H1 (cell line): ENCODE data around the gene C2orf78. TPM values are rescaled to one million over a fixed set of nuclear protein-coding genes. Genes with fewer than 3 reads are reported as not detected.

Experiments
- CTCF ChIA-PET: fragments of 300-600 bp; sonication (Branson Sonifier 250); formaldehyde crosslinking; loops from one replicate; lab custom pipeline; 2021; ENCODE audit not compliant: partially characterized antibody; lab: Charles Lee
- POLR2A ChIA-PET: fragments of 300-600 bp; sonication (Branson Sonifier 250); formaldehyde crosslinking; loops from one replicate; lab custom pipeline; 2021; ENCODE audit warnings: inconsistent platforms; ENCODE audit not compliant: partially characterized antibody; lab: Charles Lee
- DNase-seq, 2 experiments: peaks; one replicate each; pipeline versions ENCODE4 v3.0.0 to v3.0.0-alpha.2; 2010 to 2022; ENCODE audit warnings: low spot score in 2 of 2, low read depth in 1 of 2, mixed read lengths in 1 of 2
- FAIRE-seq: peaks from 2 replicates; lab custom pipeline; 2011; peaks lifted over from hg19 to GRCh38; lab: Jason Lieb, UNC
- H2AFZ ChIP-seq: 2 replicates; pipeline ENCODE4 v1.8.1; 2012; ENCODE audit warnings: low read length, inconsistent platforms
- H2AK5ac ChIP-seq: 2 replicates; pipeline ENCODE4 v1.6.1; 2013; ENCODE audit warnings: low read depth, low read length
- H2BK120ac ChIP-seq: replicated peaks from 2 replicates; pipeline ENCODE3; 2013; ENCODE audit warnings: low read depth, low read length, inconsistent platforms
- H2BK12ac ChIP-seq: 2 replicates; pipeline ENCODE4 v1.6.1; 2013; ENCODE audit warnings: low read depth, low read length
- H2BK15ac ChIP-seq: 2 replicates; pipeline ENCODE4 v1.6.1; 2013; ENCODE audit warnings: low read length
- H2BK20ac ChIP-seq: 2 replicates; pipeline ENCODE4 v1.6.1; 2013; ENCODE audit warnings: low read length
- H2BK5ac ChIP-seq: 2 replicates; pipeline ENCODE4 v1.6.1; 2013; ENCODE audit warnings: low read depth, low read length
- H3K14ac ChIP-seq: 2 replicates; pipeline ENCODE4 v1.6.1; 2013; ENCODE audit warnings: inconsistent platforms; ENCODE audit not compliant: insufficient read length
- H3K18ac ChIP-seq: 2 replicates; pipeline ENCODE4 v1.6.1; 2013; ENCODE audit warnings: low read length; ENCODE audit errors: extremely low read depth
- H3K23ac ChIP-seq: 2 replicates; pipeline ENCODE4 v1.6.1; 2013; ENCODE audit warnings: inconsistent platforms; ENCODE audit not compliant: insufficient read length
- H3K23me2 ChIP-seq: 2 replicates; pipeline ENCODE4 v1.6.1; 2013; ENCODE audit warnings: low read depth, low read length
- H3K27ac ChIP-seq: 2 replicates; pipeline ENCODE4 v1.6.1; 2011; ENCODE audit warnings: low read depth, low read length, inconsistent platforms
- H3K27me3 ChIP-seq, 4 experiments: replicated peaks in 1 of 4; 1 replicate in 1 of 4; 2 replicates in 3 of 4; pipeline versions ENCODE4 v1.6.1 to v1.8.1; 2011 to 2013; ENCODE audit warnings: low read length in 3 of 4, mild to moderate bottlenecking in 3 of 4, inconsistent platforms in 2 of 4, mixed read lengths in 2 of 4, moderate library complexity in 1 of 4; ENCODE audit not compliant: control insufficient read depth in 3 of 4, insufficient read depth in 3 of 4; ENCODE audit errors: extremely low read depth in 1 of 4
- H3K36me3 ChIP-seq, 4 experiments: 2 replicates each; pipeline versions ENCODE4 v1.6.1 to v1.8.1; 2011 to 2013; ENCODE audit warnings: mild to moderate bottlenecking in 4 of 4, low read length in 3 of 4, moderate library complexity in 2 of 4, control low read depth in 1 of 4, inconsistent platforms in 1 of 4; ENCODE audit not compliant: insufficient read depth in 4 of 4, control insufficient read depth in 2 of 4
- H3K4ac ChIP-seq: replicated peaks from 2 replicates; pipeline ENCODE3; 2013; ENCODE audit warnings: low read length, low read depth, mixed read lengths, inconsistent platforms; ENCODE audit not compliant: insufficient read length
- H3K4me1 ChIP-seq, 4 experiments: replicated peaks in 1 of 4; 1 replicate in 1 of 4; 2 replicates in 3 of 4; pipeline versions ENCODE4 v1.6.1 to v1.8.1; 2011 to 2013; ENCODE audit warnings: low read length in 3 of 4, inconsistent platforms in 2 of 4, mixed read lengths in 1 of 4; ENCODE audit not compliant: insufficient read depth in 4 of 4, control insufficient read depth in 3 of 4
- H3K4me2 ChIP-seq, 2 experiments: 2 replicates each; pipeline versions ENCODE4 v1.6.1 to v1.8.1; 2011 to 2013; ENCODE audit warnings: low read depth in 2 of 2, low read length in 2 of 2, control low read depth in 1 of 2, inconsistent platforms in 1 of 2, mild to moderate bottlenecking in 1 of 2; ENCODE audit not compliant: insufficient read depth in 1 of 2
- H3K4me3 ChIP-seq, 4 experiments: fragments of 200-600, 300-600 bp in 1 of 4; sonication (generic), shearing (Covaris generic), sonication (Bioruptor Twin) in 1 of 4; 2 replicates each; pipeline versions ENCODE4 v1.5.1 to v1.8.1; 2011 to 2016; ENCODE audit warnings: low read length in 4 of 4, low read depth in 3 of 4, control low read depth in 2 of 4, inconsistent platforms in 2 of 4, mild to moderate bottlenecking in 2 of 4, mixed read lengths in 1 of 4, moderate library complexity in 1 of 4; ENCODE audit not compliant: insufficient read depth in 2 of 4; ENCODE audit errors: extremely low read depth in 1 of 4
- H3K56ac ChIP-seq: replicated peaks from 2 replicates; pipeline ENCODE3; 2013; ENCODE audit warnings: low read depth, mild to moderate bottlenecking, mixed read lengths, low read length, inconsistent platforms; ENCODE audit not compliant: insufficient read length
- H3K79me1 ChIP-seq: 2 replicates; pipeline ENCODE4 v1.6.1; 2013; ENCODE audit warnings: low read depth, low read length, control low read depth
- H3K79me2 ChIP-seq, 2 experiments: 2 replicates each; pipeline versions ENCODE4 v1.6.1 to v1.8.1; 2012 to 2013; ENCODE audit warnings: low read length in 2 of 2, mild to moderate bottlenecking in 2 of 2, inconsistent platforms in 1 of 2; ENCODE audit not compliant: insufficient read depth in 2 of 2, control insufficient read depth in 1 of 2
- H3K9ac ChIP-seq, 4 experiments: replicated peaks in 1 of 4; 1 replicate in 1 of 4; 2 replicates in 3 of 4; pipeline versions ENCODE4 v1.6.1 to v1.8.1; 2011 to 2013; ENCODE audit warnings: low read depth in 3 of 4, low read length in 3 of 4, control low read depth in 2 of 4, mild to moderate bottlenecking in 2 of 4, moderate library complexity in 2 of 4, inconsistent platforms in 1 of 4; ENCODE audit errors: extremely low read depth in 1 of 4
- H3K9me3 ChIP-seq, 2 experiments: 2 replicates each; pipeline versions ENCODE4 v1.6.1 to v1.8.1; 2012 to 2013; ENCODE audit warnings: mild to moderate bottlenecking in 2 of 2, moderate library complexity in 2 of 2, control low read depth in 1 of 2, inconsistent platforms in 1 of 2, low read depth in 1 of 2, low read length in 1 of 2, mixed read lengths in 1 of 2; ENCODE audit not compliant: insufficient read depth in 2 of 2
- H4K20me1 ChIP-seq, 2 experiments: replicated peaks in 1 of 2; 2 replicates each; pipeline versions ENCODE3 to v1.8.1; 2011 to 2013; ENCODE audit warnings: inconsistent platforms in 2 of 2, low read length in 2 of 2, mild to moderate bottlenecking in 1 of 2; ENCODE audit not compliant: insufficient read depth in 2 of 2, control insufficient read depth in 1 of 2
- H4K5ac ChIP-seq: 2 replicates; pipeline ENCODE4 v1.6.1; 2013; ENCODE audit warnings: low read length, low read depth, mixed read lengths, inconsistent platforms; ENCODE audit not compliant: insufficient read length
- H4K8ac ChIP-seq: 2 replicates; pipeline ENCODE4 v1.8.0; 2013; ENCODE audit warnings: mild to moderate bottlenecking, moderate library complexity, low read length, inconsistent platforms; ENCODE audit not compliant: insufficient read depth; ENCODE audit errors: extremely low read depth
- H4K91ac ChIP-seq: replicated peaks from 2 replicates; pipeline ENCODE3; 2013; ENCODE audit warnings: low read length, mixed read lengths, inconsistent platforms; ENCODE audit not compliant: insufficient read length
- CTCF ChIP-seq, 3 experiments: IDR thresholded peaks; 1 replicate in 2 of 3; 2 replicates in 1 of 3; pipeline versions ENCODE4 v1.5.1 to v1.6.1; 2011; ENCODE audit warnings: low read length in 3 of 3, mild to moderate bottlenecking in 3 of 3, inconsistent platforms in 2 of 3, low read depth in 1 of 3, moderate library complexity in 1 of 3; ENCODE audit not compliant: insufficient read depth in 1 of 3; ENCODE audit errors: control extremely low read depth in 1 of 3
- EP300 ChIP-seq, 2 experiments: IDR thresholded peaks; 1 replicate in 1 of 2; 2 replicates in 1 of 2; pipeline ENCODE4 v1.6.1; 2011 to 2012; ENCODE audit warnings: low read depth in 2 of 2, low read length in 2 of 2, mild to moderate bottlenecking in 2 of 2, borderline replicate concordance in 1 of 2, inconsistent platforms in 1 of 2, moderate library complexity in 1 of 2
- RAD21 ChIP-seq, 2 experiments: IDR thresholded peaks in 1 of 2; conservative IDR thresholded peaks in 1 of 2; 2 replicates each; pipeline ENCODE4 v1.6.1; 2011; ENCODE audit warnings: low read depth in 2 of 2, low read length in 2 of 2, improper control_type of control experiment in 1 of 2, inconsistent platforms in 1 of 2, mild to moderate bottlenecking in 1 of 2, moderate library complexity in 1 of 2
- WGBS, 2 experiments: shearing (Covaris generic) in 1 of 2; methylation state at CpG; one replicate each; pipeline versions ENCODE4 v1.1.6 to v1.1.7; 2013 to 2015; ENCODE audit warnings: low lambda C conversion rate in 2 of 2, mixed read lengths in 2 of 2, inconsistent platforms in 1 of 2, low coverage in 1 of 2, missing lambda C conversion rate in 1 of 2; ENCODE audit not compliant: insufficient replicate concordance in 2 of 2, insufficient coverage in 1 of 2, insufficient read length in 1 of 2; ENCODE audit errors: extremely low coverage in 1 of 2, missing lambda C conversion rate in 1 of 2; 5-methylcytosine and 5-hydroxymethylcytosine counted together
- polyA plus RNA-seq, 7 experiments: library from polyadenylated mRNA; depleted of rRNA in 3 of 7; stranded (reverse) in 5 of 7; unstranded in 2 of 7; fragments of >200 nt in 5 of 7; fragments of 200-250 nt in 2 of 7; gene quantifications; 1 replicate in 5 of 7; 2 replicates in 1 of 7; 4 replicates in 1 of 7; pipeline versions ENCODE4 v1.2.1 to v1.2.3, GENCODE V29; 2011 to 2013; ENCODE audit warnings: missing spikeins in 2 of 7, mixed read lengths in 2 of 7
- total RNA-seq: library from RNA; stranded (reverse); fragmentation: NEBNext Ultra II Directional; extraction: Animal tissue kit (Norgen Biotek cat#: 25700); gene quantifications from 2 replicates; pipeline ENCODE4 v1.2.1, GENCODE V29; 2021
- TF ChIP-seq, protein P1 (sequence below): IDR thresholded peaks from 2 replicates; pipeline ENCODE4 v1.6.1; 2012; ENCODE audit warnings: inconsistent platforms

Gene C2orf78
- total and polyA plus RNA-seq, 2 of the 8 experiments (the other 6 are each of a cell fraction or from before 2014, with no cell fraction given) = 0.39 to 0.89 TPM

GRCh38 chr2:73827018-73827417 is 43.0 kb downstream of the C2orf78 start:
- TF ChIP-seq, protein P1, sequence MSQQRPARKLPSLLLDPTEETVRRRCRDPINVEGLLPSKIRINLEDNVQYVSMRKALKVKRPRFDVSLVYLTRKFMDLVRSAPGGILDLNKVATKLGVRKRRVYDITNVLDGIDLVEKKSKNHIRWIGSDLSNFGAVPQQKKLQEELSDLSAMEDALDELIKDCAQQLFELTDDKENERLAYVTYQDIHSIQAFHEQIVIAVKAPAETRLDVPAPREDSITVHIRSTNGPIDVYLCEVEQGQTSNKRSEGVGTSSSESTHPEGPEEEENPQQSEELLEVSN = no peak
- TF ChIP-seq CTCF (IDR thresholded peaks at IDR 0.05; ENCODE audit: control extremely low read depth in 1 of 3, insufficient read depth in 1 of 3, low read depth in 1 of 3, low read length in 3 of 3) (peak in 1 of 3 experiments; percentile 30; a peak in 1 of 4 replicates), EP300 (IDR thresholded peaks at IDR 0.05; ENCODE audit: borderline replicate concordance in 1 of 2, low read depth in 2 of 2, low read length in 2 of 2) (no peak), RAD21 (IDR thresholded peaks at IDR 0.05 in 1 of 2, conservative IDR thresholded peaks at IDR 0.05 in 1 of 2; ENCODE audit: low read depth in 2 of 2, low read length in 2 of 2) (0 out of 4 replicates have a peak, but pooled peaks of 1 of the 2 experiments have one; percentile 2)
- H4K20me1 ChIP-seq = no peaks in the 10 kb centered on the region
- H2BK15ac ChIP-seq = no peak overlapping the region
- no peak overlapping the region for H4K5ac ChIP-seq
- 63% methylated on average over 2 of the region's 2 CpGs; no CpG with 5 or more reads in 1 of the 2 experiments for WGBS, 2 experiments
- H3K4me2 ChIP-seq = no peak overlapping the region
- no peak overlapping the region for H2BK120ac ChIP-seq
- peaks cover 0 to 7% (median 1%) of the 10 kb centered on the region in 4 experiments; a peak in 4 of 7 replicates for H3K27me3 ChIP-seq
- no peak overlapping the region for H2BK5ac ChIP-seq
- H3K9me3 ChIP-seq = no peaks in the 10 kb centered on the region
- no peak overlapping the region for H3K56ac ChIP-seq
- H3K79me2 ChIP-seq = peaks cover 0 to 24% of the 10 kb centered on the region in 2 experiments; a peak in 2 of 4 replicates
- ChIA-PET POLR2A (no interaction called here), CTCF (interaction anchor here (0.5 to 2.6 kb wide), 18 partner anchors 9 to 351 kb away, joined by 3 to 15 read pairs (median 4); partner anchors contain the start of genes DUSP11 and MOB1A)
- no peak overlapping the region for H2BK12ac ChIP-seq
- H3K14ac ChIP-seq = no peak overlapping the region
- H3K18ac ChIP-seq = no peak overlapping the region
- H2AK5ac ChIP-seq = no peak overlapping the region
- no peak overlapping the region for H3K23ac ChIP-seq
- H3K23me2 ChIP-seq = peaks cover 5% of the 10 kb centered on the region
- FAIRE-seq (no peak), DNase-seq (no peak)
- H3K27ac ChIP-seq = no peak overlapping the region
- H3K9ac ChIP-seq = no peak overlapping the region
- H3K36me3 ChIP-seq = peaks cover 0 to 12% (median 1%) of the 10 kb centered on the region in 4 experiments; a peak in 5 of 8 replicates
- H4K91ac ChIP-seq = no peak overlapping the region
- H3K4ac ChIP-seq = no peak overlapping the region
- no peak overlapping the region for H3K4me3 ChIP-seq
- no peak overlapping the region for H2BK20ac ChIP-seq
- H3K4me1 ChIP-seq = peaks cover 0 to 2% (median 0%) of the 10 kb centered on the region in 4 experiments; a peak in 2 of 7 replicates
- H4K8ac ChIP-seq = no peak overlapping the region
- no peak overlapping the region for H2AFZ ChIP-seq
- H3K79me1 ChIP-seq = peaks cover 8% of the 10 kb centered on the region; the same call in 1 of the 2 replicates
